Activated CD4-positive, alpha-beta memory T cell treated with anti-CD3 and anti-CD28 coated beads for 36 hours (primary cell): ENCODE results near the gene RAP2A. TPM values are rescaled to one million over a fixed set of nuclear protein-coding genes. Genes with fewer than 3 reads are reported as not detected.

Experiments
- CTCF ChIA-PET: fragments of 350-600 bp; sonication (Branson Sonifier 250); formaldehyde crosslinking; loops from one replicate; lab custom pipeline; 2021; ENCODE audit warnings: antibody characterized with exemption, inconsistent platforms; lab: Charles Lee
- POLR2A ChIA-PET: fragments of 350-600 bp; sonication (Branson Sonifier 250); formaldehyde crosslinking; loops from one replicate; lab custom pipeline; 2021; ENCODE audit warnings: antibody characterized with exemption; lab: Charles Lee
- DNase-seq: peaks from one replicate; pipeline ENCODE4 v3.0.0-alpha.2; 2020
- H3K27ac Mint-ChIP-seq: one replicate; pipeline ENCODE4 v1.8.0; 2021; ENCODE audit warnings: mixed read lengths
- H3K27me3 Mint-ChIP-seq: one replicate; pipeline ENCODE4 v1.8.0; 2021; ENCODE audit warnings: mixed read lengths
- H3K36me3 Mint-ChIP-seq: one replicate; pipeline ENCODE4 v1.8.0; 2021; ENCODE audit warnings: mixed read lengths
- H3K4me1 Mint-ChIP-seq: one replicate; pipeline ENCODE4 v1.8.0; 2021; ENCODE audit warnings: low read depth, mixed read lengths
- H3K4me3 Mint-ChIP-seq: one replicate; pipeline ENCODE4 v1.8.0; 2021; ENCODE audit warnings: mild to moderate bottlenecking, mixed read lengths
- H3K9me3 Mint-ChIP-seq: one replicate; pipeline ENCODE4 v1.8.0; 2021; ENCODE audit warnings: mixed read lengths
- intact Hi-C: fragments of 100-400 bp; cut with micrococcal nuclease; formaldehyde crosslinking; loops from one replicate; pipeline ENCODE4 v1.15.1; 2023
- total RNA-seq, 2 experiments: library from RNA; stranded (reverse); gene quantifications; one replicate each; pipeline ENCODE4 v1.2.3, GENCODE V29; 2021

The RAP2A gene
- total RNA-seq, 2 experiments from 2014 or later = 13.7 to 15.4 TPM

- H3K27me3 Mint-ChIP-seq = peaks cover 2% of the 10 kb centered on the region
- no peak for DNase-seq
- H3K9me3 Mint-ChIP-seq = no peaks in the 10 kb centered on the region
- ChIA-PET POLR2A (no interaction called here), CTCF (interaction anchor here (0.8 kb wide), 1 partner anchor 139 kb away, joined by 3 read pairs; no protein-coding TSS in a partner anchor)
- peaks cover 10% of the 10 kb centered on the region for H3K36me3 Mint-ChIP-seq
- intact Hi-C loops = loop anchor here (10.0 kb wide), 4 partner anchors 139 to 1139 kb away; partner anchors contain the start of genes FARP1 and STK24
- peak overlapping the region; percentile 73 for H3K4me3 Mint-ChIP-seq
- H3K27ac Mint-ChIP-seq = peak overlapping the region; percentile 43
- H3K4me1 Mint-ChIP-seq = peaks cover 22% of the 10 kb centered on the region
These were observed 1.8 kb downstream of the RAP2A start for GRCh38 chr13:97435794-97436193.

- Mint-ChIP-seq H3K27ac (no peak overlapping the region), H3K4me3 (no peak overlapping the region), H3K36me3 (peaks cover 10% of the 10 kb centered on the region), H3K4me1 (peaks cover 22% of the 10 kb centered on the region), H3K9me3 (no peaks in the 10 kb centered on the region), H3K27me3 (no peaks in the 10 kb centered on the region)
- CTCF ChIA-PET = no interaction called here
- POLR2A ChIA-PET = no interaction called here
- no peak for DNase-seq
- intact Hi-C loops = loop anchor here (10.0 kb wide), 4 partner anchors 138 to 1138 kb away; partner anchors contain the start of genes FARP1 and STK24
These were observed 2.9 kb downstream of the RAP2A start for GRCh38 chr13:97436845-97437244.

GRCh38 chr13:97437729-97438128 is 3.8 kb downstream of the RAP2A start:
- intact Hi-C loops = loop anchor here (10.0 kb wide), 4 partner anchors 137 to 1137 kb away; partner anchors contain the start of genes FARP1 and STK24
- Mint-ChIP-seq H3K36me3 (peaks cover 10% of the 10 kb centered on the region), H3K27ac (no peak overlapping the region), H3K27me3 (no peaks in the 10 kb centered on the region), H3K9me3 (no peaks in the 10 kb centered on the region), H3K4me1 (peaks cover 19% of the 10 kb centered on the region), H3K4me3 (no peak overlapping the region)
- DNase-seq = no peak
- POLR2A ChIA-PET = no interaction called here
- CTCF ChIA-PET = no interaction called here

GRCh38 chr13:97438856-97439595 is 5.1 kb downstream of the RAP2A start:
- H3K9me3 Mint-ChIP-seq = no peaks in the 10 kb centered on the region
- intact Hi-C loops = loop anchor here (10.0 kb wide), 4 partner anchors 136 to 1136 kb away; partner anchors contain the start of genes FARP1 and STK24
- CTCF ChIA-PET = no interaction called here
- peaks cover 19% of the 10 kb centered on the region for H3K4me1 Mint-ChIP-seq
- no peak for DNase-seq
- POLR2A ChIA-PET = no interaction called here
- no peak overlapping the region for H3K4me3 Mint-ChIP-seq
- no peak overlapping the region for H3K27ac Mint-ChIP-seq
- H3K36me3 Mint-ChIP-seq = peaks cover 8% of the 10 kb centered on the region
- no peaks in the 10 kb centered on the region for H3K27me3 Mint-ChIP-seq

- CTCF ChIA-PET = no interaction called here
- POLR2A ChIA-PET = no interaction called here
- H3K27me3 Mint-ChIP-seq = no peaks in the 10 kb centered on the region
- H3K4me1 Mint-ChIP-seq = peaks cover 12% of the 10 kb centered on the region
- peaks cover 9% of the 10 kb centered on the region for H3K36me3 Mint-ChIP-seq
- no peak overlapping the region for H3K27ac Mint-ChIP-seq
- H3K4me3 Mint-ChIP-seq = no peak overlapping the region
- DNase-seq = no peak
- intact Hi-C loops = no loop called here
- no peaks in the 10 kb centered on the region for H3K9me3 Mint-ChIP-seq
These were observed 6.7 kb downstream of the RAP2A start for GRCh38 chr13:97440598-97441170.

- ChIA-PET POLR2A (no interaction called here), CTCF (no interaction called here)
- peaks cover 5% of the 10 kb centered on the region for H3K4me1 Mint-ChIP-seq
- H3K4me3 Mint-ChIP-seq = no peak overlapping the region
- no peaks in the 10 kb centered on the region for H3K9me3 Mint-ChIP-seq
- H3K27ac Mint-ChIP-seq = no peak overlapping the region
- intact Hi-C loops = no loop called here
- DNase-seq = no peak
- H3K27me3 Mint-ChIP-seq = no peaks in the 10 kb centered on the region
- H3K36me3 Mint-ChIP-seq = peaks cover 4% of the 10 kb centered on the region
These were observed 7.4 kb downstream of the RAP2A start for GRCh38 chr13:97441368-97441767.

GRCh38 chr13:97445522-97446187 is 11.7 kb downstream of the RAP2A start:
- intact Hi-C loops = no loop called here

GRCh38 chr13:97446448-97446847 is 12.5 kb downstream of the RAP2A start:
- intact Hi-C loops = no loop called here
- Mint-ChIP-seq H3K4me3 (no peak overlapping the region), H3K4me1 (no peaks in the 10 kb centered on the region), H3K27me3 (no peaks in the 10 kb centered on the region), H3K36me3 (peaks cover 5% of the 10 kb centered on the region), H3K27ac (no peak overlapping the region), H3K9me3 (no peaks in the 10 kb centered on the region)
- ChIA-PET CTCF (no interaction called here), POLR2A (interaction anchor here (0.8 kb wide), 1 partner anchor 13 kb away, joined by 3 read pairs; no protein-coding TSS in a partner anchor)
- no peak for DNase-seq

More at GRCh38 chr13:97445522-97446187, 11.7 kb downstream of the RAP2A start:
- Mint-ChIP-seq H3K27me3 (no peaks in the 10 kb centered on the region), H3K27ac (no peak overlapping the region), H3K4me3 (no peak overlapping the region), H3K36me3 (peaks cover 3% of the 10 kb centered on the region), H3K9me3 (no peaks in the 10 kb centered on the region), H3K4me1 (no peaks in the 10 kb centered on the region)
- ChIA-PET CTCF (no interaction called here), POLR2A (no interaction called here)
- no peak for DNase-seq

GRCh38 chr13:97448503-97449251 is 14.7 kb downstream of the RAP2A start:
- ChIA-PET POLR2A (interaction anchor here (0.5 kb wide), 1 partner anchor 14 kb away, joined by 3 read pairs; no protein-coding TSS in a partner anchor), CTCF (no interaction called here)
- Mint-ChIP-seq H3K27me3 (no peaks in the 10 kb centered on the region), H3K9me3 (peaks cover 5% of the 10 kb centered on the region), H3K4me3 (no peak overlapping the region), H3K36me3 (peaks cover 12% of the 10 kb centered on the region), H3K4me1 (no peaks in the 10 kb centered on the region), H3K27ac (no peak overlapping the region)
- DNase-seq = no peak
- intact Hi-C loops = no loop called here

- CTCF ChIA-PET = no interaction called here
- intact Hi-C loops = no loop called here
- Mint-ChIP-seq H3K27me3 (no peaks in the 10 kb centered on the region), H3K9me3 (peaks cover 18% of the 10 kb centered on the region), H3K4me3 (no peak overlapping the region), H3K27ac (no peak overlapping the region), H3K36me3 (peaks cover 29% of the 10 kb centered on the region), H3K4me1 (peaks cover 12% of the 10 kb centered on the region)
- no peak for DNase-seq
- POLR2A ChIA-PET = no interaction called here
These were observed 20.7 kb downstream of the RAP2A start for GRCh38 chr13:97454699-97455098.

GRCh38 chr13:97456047-97456446 is 22.1 kb downstream of the RAP2A start:
- Mint-ChIP-seq H3K36me3 (peaks cover 29% of the 10 kb centered on the region), H3K4me1 (peaks cover 25% of the 10 kb centered on the region), H3K9me3 (peaks cover 18% of the 10 kb centered on the region), H3K27me3 (no peaks in the 10 kb centered on the region), H3K4me3 (no peak overlapping the region), H3K27ac (no peak overlapping the region)
- DNase-seq = no peak
- ChIA-PET CTCF (interaction anchor here (1.5 kb wide), 1 partner anchor 400 kb away, joined by 3 read pairs; no protein-coding TSS in a partner anchor), POLR2A (interaction anchor here (0.6 kb wide), 1 partner anchor 33 kb away, joined by 4 read pairs; no protein-coding TSS in a partner anchor)
- intact Hi-C loops = no loop called here
